ENCODE data around the gene CEP128. TPM values are rescaled to one million over a fixed set of nuclear protein-coding genes. Genes with fewer than 3 reads are reported as not detected.

Gene CEP128
- total and polyA plus RNA-seq, 2 experiments from 2014 or later, result 2.4 to 5.2 TPM

DNA sequence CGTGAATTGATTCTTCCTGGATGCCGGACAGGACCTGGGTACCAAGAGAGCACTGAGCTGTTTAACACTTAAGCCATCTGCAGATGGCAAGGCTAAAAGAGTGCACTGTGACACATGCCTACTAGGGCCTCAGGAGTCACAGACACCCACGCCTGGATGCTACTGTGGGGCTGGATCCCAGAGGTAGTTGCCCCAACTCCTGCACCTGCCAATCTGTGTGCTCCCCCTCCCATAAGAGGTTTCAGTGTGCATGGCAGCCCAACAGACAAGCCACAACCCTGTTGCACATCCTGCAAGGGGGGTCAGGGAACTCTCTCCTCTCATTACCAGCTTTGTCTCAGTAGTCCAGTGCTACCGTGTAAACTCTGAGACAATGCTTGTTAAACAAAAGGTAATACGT lies 169.0 kb downstream of the CEP128 start:
- peaks cover 13% of the 10 kb centered on the region for H3K4me1 ChIP-seq (ENCODE audit: insufficient read depth)
- WGBS, 2 experiments (ENCODE audit: low coverage in 1 of 2, low lambda C conversion rate in 2 of 2, missing lambda C conversion rate in 2 of 2), result 97 to 98% methylated on average over 5 of the region's 5 CpGs

DNA sequence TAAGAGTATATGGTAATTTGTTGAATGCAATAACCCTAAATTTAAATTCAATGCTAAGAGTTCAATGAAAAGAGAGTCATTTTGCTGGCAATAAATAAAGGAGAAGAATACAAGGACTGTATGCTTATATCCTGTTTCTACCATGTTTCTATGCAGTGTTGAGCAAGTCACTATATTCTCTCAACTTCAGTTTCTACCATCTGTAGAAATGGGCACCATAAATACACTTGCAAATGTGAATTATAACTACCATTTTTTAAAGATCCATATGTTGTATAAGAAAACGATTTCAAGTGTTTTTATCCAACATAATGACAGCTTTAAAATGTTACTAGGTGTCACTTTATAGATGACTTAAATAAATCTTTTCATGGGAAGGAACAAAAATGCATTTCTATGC lies 170.3 kb downstream of the CEP128 start:
- no peak for TF ChIP-seq EZH2 (IDR thresholded peaks at IDR 0.05; ENCODE audit: insufficient read depth, poor library complexity, severe bottlenecking)
- no peak for TF ChIP-seq EZH2phosphoT487 (IDR thresholded peaks at IDR 0.05; ENCODE audit: insufficient read depth, low read depth)
- no peaks in the 10 kb centered on the region for H3K36me3 ChIP-seq (ENCODE audit: low read depth)
- no peak overlapping the region for H3K9ac ChIP-seq
- H3K4me2 ChIP-seq (ENCODE audit: unreplicated experiment), result peak overlapping the region; percentile 15
- 7 to 13% methylated on average over 1 of the region's 1 CpG for WGBS, 2 experiments (ENCODE audit: low coverage in 1 of 2, low lambda C conversion rate in 2 of 2, missing lambda C conversion rate in 2 of 2)
- no peak overlapping the region; the same call in 1 of the 2 replicates for H2AFZ ChIP-seq
- H3K27ac ChIP-seq, result no peak overlapping the region
- DNase-seq, result no peak
- 0 out of 2 replicates have a peak, but pooled peaks cover 16% of the 10 kb centered on the region for H3F3A ChIP-seq (ENCODE audit: insufficient read depth)
- H3K27me3 ChIP-seq (replicated peaks; ENCODE audit: insufficient read depth), result no peaks in the 10 kb centered on the region
- in situ Hi-C loops (cut with MboI), result no loop called here
- no peaks in the 10 kb centered on the region for H3K9me3 ChIP-seq (ENCODE audit: low read depth)
- no peak overlapping the region for H3K4me3 ChIP-seq
- H3K4me1 ChIP-seq (ENCODE audit: insufficient read depth), result peaks cover 13% of the 10 kb centered on the region
- H3K79me2 ChIP-seq (ENCODE audit: insufficient read depth), result no peaks in the 10 kb centered on the region
- H3K9me2 ChIP-seq (ENCODE audit: insufficient read depth), result no peaks in the 10 kb centered on the region; the same call in 1 of the 2 replicates
- no peaks in the 10 kb centered on the region for H4K20me1 ChIP-seq (ENCODE audit: insufficient read depth)

More for the DNA sequence above, 169.0 kb downstream of the CEP128 start:
- Histone ChIP-seq H3K4me2 (ENCODE audit: unreplicated experiment) (no peak overlapping the region), H3K9me3 (ENCODE audit: low read depth) (no peaks in the 10 kb centered on the region), H3K79me2 (ENCODE audit: insufficient read depth) (no peaks in the 10 kb centered on the region), H2AFZ (no peak overlapping the region), H4K20me1 (ENCODE audit: insufficient read depth) (no peaks in the 10 kb centered on the region), H3K27ac (no peak overlapping the region), H3F3A (ENCODE audit: insufficient read depth) (0 out of 2 replicates have a peak, but pooled peaks cover 16% of the 10 kb centered on the region), H3K36me3 (ENCODE audit: low read depth) (no peaks in the 10 kb centered on the region), H3K9ac (no peak overlapping the region), H3K9me2 (ENCODE audit: insufficient read depth) (no peaks in the 10 kb centered on the region), H3K27me3 (replicated peaks; ENCODE audit: insufficient read depth) (no peaks in the 10 kb centered on the region), H3K4me3 (no peak overlapping the region)
- no peak for DNase-seq
- TF ChIP-seq EZH2phosphoT487 (IDR thresholded peaks at IDR 0.05; ENCODE audit: insufficient read depth, low read depth), result no peak
- no peak for TF ChIP-seq EZH2 (IDR thresholded peaks at IDR 0.05; ENCODE audit: insufficient read depth, poor library complexity, severe bottlenecking)
- in situ Hi-C loops (cut with MboI), result no loop called here

DNA sequence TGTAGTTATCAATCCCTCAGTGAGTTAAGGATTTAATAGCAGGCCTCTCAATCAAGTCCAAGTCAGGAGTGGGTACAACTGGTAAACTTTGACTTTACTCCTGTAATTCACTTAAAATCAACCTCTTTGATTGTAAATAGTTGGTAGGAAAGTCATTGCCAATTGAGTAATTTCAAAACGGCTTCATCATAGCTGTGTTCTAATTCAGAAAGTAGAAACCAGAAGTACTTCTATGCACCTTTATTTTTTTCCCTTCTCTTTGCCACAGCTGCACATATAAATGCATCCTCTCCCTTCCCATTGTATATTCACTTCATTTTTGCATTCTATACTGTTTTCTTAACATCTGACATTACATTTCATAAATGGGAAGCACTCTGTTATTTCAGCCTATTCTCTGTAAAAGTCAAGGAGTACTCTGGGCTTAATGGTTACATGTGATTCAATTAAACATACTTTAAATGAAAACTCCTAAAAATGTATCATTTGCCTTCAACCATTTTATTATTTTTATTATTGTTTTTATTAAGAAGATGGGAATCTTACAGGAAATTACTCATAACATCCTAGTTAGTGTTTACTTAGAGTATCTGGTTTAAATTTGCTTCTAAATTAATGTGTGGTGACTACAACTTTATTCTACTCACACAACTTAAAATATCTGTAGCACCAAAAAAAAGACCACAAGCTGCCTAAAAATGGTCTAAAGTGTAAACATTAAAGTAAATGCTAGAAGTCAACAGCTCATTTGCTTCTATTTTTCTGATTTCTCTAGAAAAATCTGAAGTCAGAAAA lies 171.2 kb downstream of the CEP128 start:
- WGBS, 2 experiments (ENCODE audit: low coverage in 1 of 2, low lambda C conversion rate in 2 of 2, missing lambda C conversion rate in 2 of 2), result 6 to 8% methylated on average over 1 of the region's 1 CpG
- H3K4me2 ChIP-seq (ENCODE audit: unreplicated experiment), result peak overlapping the region; percentile 15
- DNase-seq, result peak; percentile 36

DNA sequence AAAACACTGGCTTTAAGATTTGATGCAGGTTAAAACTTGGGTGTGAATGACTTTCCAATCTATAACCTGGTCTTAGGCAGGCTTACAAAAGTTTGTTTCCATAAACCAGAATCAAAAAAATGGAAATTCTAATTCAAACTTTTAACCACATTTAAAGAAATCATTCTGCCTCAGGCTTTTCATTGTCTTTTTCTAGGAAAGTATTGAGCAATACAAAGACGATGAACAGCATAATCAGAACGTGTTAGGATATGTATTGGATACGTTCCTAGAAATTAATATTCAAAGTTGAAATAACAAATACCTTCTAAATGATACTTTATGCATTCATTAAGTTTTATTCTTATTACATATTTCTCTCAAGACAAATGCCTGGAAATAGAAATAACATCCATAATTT lies 172.9 kb downstream of the CEP128 start:
- Histone ChIP-seq H3K36me3 (ENCODE audit: low read depth) (no peaks in the 10 kb centered on the region), H3K4me3 (no peak overlapping the region), H3F3A (ENCODE audit: insufficient read depth) (0 out of 2 replicates have a peak, but pooled peaks cover 16% of the 10 kb centered on the region), H4K20me1 (ENCODE audit: insufficient read depth) (no peaks in the 10 kb centered on the region), H3K27me3 (replicated peaks; ENCODE audit: insufficient read depth) (no peaks in the 10 kb centered on the region), H3K4me2 (ENCODE audit: unreplicated experiment) (no peak overlapping the region), H3K9ac (no peak overlapping the region), H2AFZ (no peak overlapping the region), H3K4me1 (ENCODE audit: insufficient read depth) (peaks cover 13% of the 10 kb centered on the region), H3K9me3 (ENCODE audit: low read depth) (no peaks in the 10 kb centered on the region), H3K79me2 (ENCODE audit: insufficient read depth) (no peaks in the 10 kb centered on the region), H3K27ac (no peak overlapping the region), H3K9me2 (ENCODE audit: insufficient read depth) (no peaks in the 10 kb centered on the region; the same call in 1 of the 2 replicates)
- in situ Hi-C loops (cut with MboI), result no loop called here
- no peak for TF ChIP-seq EZH2phosphoT487 (IDR thresholded peaks at IDR 0.05; ENCODE audit: insufficient read depth, low read depth)
- TF ChIP-seq EZH2 (IDR thresholded peaks at IDR 0.05; ENCODE audit: insufficient read depth, poor library complexity, severe bottlenecking), result no peak
- no peak for DNase-seq
- 32 to 45% methylated on average over 3 of the region's 3 CpGs for WGBS, 2 experiments (ENCODE audit: low coverage in 1 of 2, low lambda C conversion rate in 2 of 2, missing lambda C conversion rate in 2 of 2)

More for the DNA sequence above, 171.2 kb downstream of the CEP128 start:
- no peaks in the 10 kb centered on the region for H3K79me2 ChIP-seq (ENCODE audit: insufficient read depth)
- 0 out of 2 replicates have a peak overlapping the region, but pooled peaks have one; percentile 7 for H3K27ac ChIP-seq
- 0 out of 2 replicates have a peak overlapping the region, but pooled peaks have one; percentile 21 for H3K4me3 ChIP-seq
- H2AFZ ChIP-seq, result peak overlapping the region; percentile 18
- in situ Hi-C loops (cut with MboI), result no loop called here
- no peak overlapping the region for H3K9ac ChIP-seq
- no peaks in the 10 kb centered on the region; the same call in 1 of the 2 replicates for H3K9me2 ChIP-seq (ENCODE audit: insufficient read depth)
- no peaks in the 10 kb centered on the region for H4K20me1 ChIP-seq (ENCODE audit: insufficient read depth)
- no peaks in the 10 kb centered on the region for H3K27me3 ChIP-seq (replicated peaks; ENCODE audit: insufficient read depth)
- TF ChIP-seq EZH2 (IDR thresholded peaks at IDR 0.05; ENCODE audit: insufficient read depth, poor library complexity, severe bottlenecking), result no peak
- TF ChIP-seq EZH2phosphoT487 (IDR thresholded peaks at IDR 0.05; ENCODE audit: insufficient read depth, low read depth), result no peak
- no peaks in the 10 kb centered on the region for H3K9me3 ChIP-seq (ENCODE audit: low read depth)
- H3K4me1 ChIP-seq (ENCODE audit: insufficient read depth), result peaks cover 13% of the 10 kb centered on the region
- no peaks in the 10 kb centered on the region for H3K36me3 ChIP-seq (ENCODE audit: low read depth)
- H3F3A ChIP-seq (ENCODE audit: insufficient read depth), result 0 out of 2 replicates have a peak, but pooled peaks cover 16% of the 10 kb centered on the region
